Activated naive CD8-positive, alpha-beta T cell treated with anti-CD3 and anti-CD28 coated beads, Interleukin-2, amount 50 U/mL, for 24 hours (primary cell): ENCODE data around the gene MAP6.
A peak's percentile ranks its signal among the peaks of the same experiment; 100 is the strongest.

Experiments used
- ATAC-seq: fragments of 150-1000 bp; cut with Tn5 transposase; one replicate; pipeline ENCODE4 v1.10.0; 2021
- DNase-seq: peaks from one replicate; pipeline ENCODE4 v3.0.0; 2021
- H3K27ac Mint-ChIP-seq: one replicate; pipeline ENCODE4 v1.8.0; 2021; ENCODE audit warnings: mild to moderate bottlenecking, mixed read lengths
- H3K27me3 Mint-ChIP-seq: one replicate; pipeline ENCODE4 v1.8.0; 2021; ENCODE audit warnings: mixed read lengths
- H3K36me3 Mint-ChIP-seq: one replicate; pipeline ENCODE4 v1.8.0; 2021; ENCODE audit warnings: low read depth, mixed read lengths
- H3K4me1 Mint-ChIP-seq: one replicate; pipeline ENCODE4 v1.8.0; 2021; ENCODE audit warnings: mixed read lengths
- H3K4me3 Mint-ChIP-seq: one replicate; pipeline ENCODE4 v1.8.0; 2021; ENCODE audit warnings: mild to moderate bottlenecking, moderate library complexity, mixed read lengths
- H3K9me3 Mint-ChIP-seq: one replicate; pipeline ENCODE4 v1.8.0; 2021; ENCODE audit warnings: mixed read lengths

MAP6 gene

DNA sequence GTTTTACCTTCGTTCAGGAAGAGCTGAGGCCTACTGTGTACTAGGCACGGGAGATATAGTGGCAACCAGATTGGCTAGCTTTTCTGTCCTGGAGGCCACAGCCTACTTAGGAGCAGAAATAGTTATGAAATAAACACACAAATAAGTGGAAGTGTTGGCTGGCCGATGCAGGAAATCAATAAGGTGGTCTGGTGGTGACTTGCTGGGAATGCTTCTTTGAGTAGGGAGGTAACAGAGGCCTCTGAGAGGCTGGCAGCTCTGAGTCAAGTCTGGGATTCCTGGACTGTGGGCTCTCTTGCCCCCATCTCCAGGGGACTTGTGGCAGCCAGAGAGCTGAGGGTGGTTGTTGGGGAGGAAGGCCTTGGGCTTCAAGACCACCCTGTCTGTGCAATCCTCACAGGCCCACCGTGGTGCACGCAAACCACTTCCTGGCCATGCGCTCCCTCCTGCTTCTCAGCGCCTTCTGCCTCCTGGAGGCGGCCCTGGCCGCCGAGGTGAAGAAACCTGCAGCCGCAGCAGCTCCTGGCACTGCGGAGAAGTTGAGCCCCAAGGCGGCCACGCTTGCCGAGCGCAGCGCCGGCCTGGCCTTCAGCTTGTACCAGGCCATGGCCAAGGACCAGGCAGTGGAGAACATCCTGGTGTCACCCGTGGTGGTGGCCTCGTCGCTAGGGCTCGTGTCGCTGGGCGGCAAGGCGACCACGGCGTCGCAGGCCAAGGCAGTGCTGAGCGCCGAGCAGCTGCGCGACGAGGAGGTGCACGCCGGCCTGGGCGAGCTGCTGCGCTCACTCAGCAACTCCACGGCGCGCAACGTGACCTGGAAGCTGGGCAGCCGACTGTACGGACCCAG lies 102.7 kb downstream of the MAP6 start:
- Mint-ChIP-seq H3K9me3 (no peaks in the 10 kb centered on the region), H3K27ac (no peak overlapping the region), H3K27me3 (no peaks in the 10 kb centered on the region), H3K36me3 (peaks cover 14% of the 10 kb centered on the region), H3K4me3 (no peak overlapping the region), H3K4me1 (peaks cover 34% of the 10 kb centered on the region)
- ATAC-seq = no peak
- no peak for DNase-seq

DNA sequence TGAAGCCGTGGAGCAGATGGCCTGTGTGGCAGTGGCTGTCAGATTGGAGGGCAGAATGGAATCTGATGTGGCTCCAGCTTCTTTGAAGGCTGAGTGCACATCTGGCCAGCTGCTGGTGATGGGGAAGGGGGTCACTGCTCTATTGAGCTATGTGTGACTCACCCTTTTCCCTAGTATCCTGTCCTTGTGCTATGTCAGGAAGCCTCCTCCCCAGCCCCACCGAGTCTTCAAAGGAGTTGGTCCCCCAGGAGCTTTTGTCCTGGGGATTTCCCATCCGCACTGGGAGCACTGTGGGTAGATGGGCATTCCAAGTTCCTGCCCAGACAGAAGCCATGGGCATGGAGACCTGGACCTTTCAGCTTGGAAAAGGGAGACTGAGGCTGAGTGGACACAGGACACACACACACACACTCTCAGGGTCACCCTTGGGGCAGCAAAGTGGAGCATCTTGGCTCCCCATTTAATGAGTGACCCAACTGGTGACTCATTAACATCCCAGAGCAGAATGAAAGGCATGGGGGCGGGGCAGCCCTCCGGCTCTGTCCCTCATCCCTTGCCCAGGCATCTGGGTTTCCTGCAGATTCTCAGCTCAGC lies 103.5 kb downstream of the MAP6 start:
- Mint-ChIP-seq H3K27me3 (no peaks in the 10 kb centered on the region), H3K4me3 (no peak overlapping the region), H3K36me3 (peaks cover 14% of the 10 kb centered on the region), H3K9me3 (no peaks in the 10 kb centered on the region), H3K4me1 (peaks cover 39% of the 10 kb centered on the region), H3K27ac (no peak overlapping the region)
- ATAC-seq (no peak), DNase-seq (no peak)

DNA sequence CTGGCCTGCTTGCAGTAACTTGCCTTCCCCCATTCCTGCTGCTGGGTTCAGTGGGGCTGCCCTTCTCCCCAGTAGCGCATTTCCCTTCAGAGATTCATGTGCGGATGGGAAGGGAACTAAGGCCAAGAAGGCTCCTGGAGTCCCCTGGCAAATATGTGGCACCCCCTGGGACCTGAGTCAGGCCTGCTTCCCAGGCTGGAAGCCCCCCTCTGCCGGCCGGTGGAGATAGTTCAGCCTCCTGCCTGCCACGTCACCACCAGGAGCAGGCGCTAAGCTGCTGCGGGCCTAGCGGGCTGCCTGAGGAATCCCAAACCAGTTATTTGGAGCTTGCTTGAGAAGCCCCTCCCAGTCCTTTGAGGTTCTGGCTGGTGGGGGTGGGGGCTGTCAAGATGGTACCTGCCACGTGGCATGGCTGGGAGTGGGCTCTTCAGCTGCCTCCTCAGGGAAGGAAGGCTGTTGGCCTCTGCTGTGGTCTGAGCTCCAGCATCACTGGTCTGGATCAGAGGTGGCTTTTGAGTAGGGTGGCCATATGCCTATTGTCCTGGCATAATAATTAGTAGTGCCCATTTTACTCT lies 104.8 kb downstream of the MAP6 start:
- no peaks in the 10 kb centered on the region for H3K27me3 Mint-ChIP-seq
- H3K36me3 Mint-ChIP-seq = peaks cover 14% of the 10 kb centered on the region
- H3K27ac Mint-ChIP-seq = peak overlapping the region; percentile 97
- peaks cover 39% of the 10 kb centered on the region for H3K4me1 Mint-ChIP-seq
- DNase-seq (no peak), ATAC-seq (no peak)
- H3K4me3 Mint-ChIP-seq = peak overlapping the region; percentile 97
- H3K9me3 Mint-ChIP-seq = no peaks in the 10 kb centered on the region

DNA sequence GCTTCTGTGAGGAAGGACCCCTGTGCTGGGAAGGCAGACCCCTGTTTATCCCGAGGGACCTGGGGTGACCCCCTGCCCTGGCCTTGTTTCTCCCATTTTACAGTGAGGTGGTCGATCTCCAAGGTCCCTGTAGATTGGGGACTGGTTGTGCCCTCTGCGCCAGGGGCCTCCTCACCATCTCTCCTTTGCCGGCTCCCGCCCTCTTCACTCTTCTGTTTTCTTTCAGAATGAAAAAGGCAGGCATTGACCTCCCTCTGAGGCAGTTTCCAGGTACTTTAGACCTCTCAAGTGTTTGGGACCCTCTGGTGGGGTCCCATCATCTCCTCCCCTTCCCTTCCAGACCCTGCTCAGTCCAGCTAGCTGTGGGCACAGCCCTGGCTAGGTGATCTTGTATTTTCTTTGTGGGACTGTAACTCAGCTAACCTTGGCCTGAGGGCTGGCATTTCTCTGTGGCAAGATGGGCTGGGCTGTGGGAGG lies 105.3 kb downstream of the MAP6 start:
- Mint-ChIP-seq H3K36me3 (peaks cover 11% of the 10 kb centered on the region), H3K4me3 (peak overlapping the region; percentile 97), H3K27me3 (no peaks in the 10 kb centered on the region), H3K27ac (peak overlapping the region; percentile 97), H3K4me1 (peaks cover 39% of the 10 kb centered on the region), H3K9me3 (no peaks in the 10 kb centered on the region)
- DNase-seq (no peak), ATAC-seq (no peak)

- no peaks in the 10 kb centered on the region for H3K27me3 Mint-ChIP-seq
- no peaks in the 10 kb centered on the region for H3K9me3 Mint-ChIP-seq
- peak overlapping the region; percentile 97 for H3K27ac Mint-ChIP-seq
- DNase-seq (peak; percentile 19), ATAC-seq (no peak)
- H3K4me1 Mint-ChIP-seq = peaks cover 39% of the 10 kb centered on the region
- H3K4me3 Mint-ChIP-seq = peak overlapping the region; percentile 97
- H3K36me3 Mint-ChIP-seq = peaks cover 9% of the 10 kb centered on the region
Measured at GRCh38 chr11:75562836-75563484, 105.9 kb downstream of the MAP6 start.

DNA sequence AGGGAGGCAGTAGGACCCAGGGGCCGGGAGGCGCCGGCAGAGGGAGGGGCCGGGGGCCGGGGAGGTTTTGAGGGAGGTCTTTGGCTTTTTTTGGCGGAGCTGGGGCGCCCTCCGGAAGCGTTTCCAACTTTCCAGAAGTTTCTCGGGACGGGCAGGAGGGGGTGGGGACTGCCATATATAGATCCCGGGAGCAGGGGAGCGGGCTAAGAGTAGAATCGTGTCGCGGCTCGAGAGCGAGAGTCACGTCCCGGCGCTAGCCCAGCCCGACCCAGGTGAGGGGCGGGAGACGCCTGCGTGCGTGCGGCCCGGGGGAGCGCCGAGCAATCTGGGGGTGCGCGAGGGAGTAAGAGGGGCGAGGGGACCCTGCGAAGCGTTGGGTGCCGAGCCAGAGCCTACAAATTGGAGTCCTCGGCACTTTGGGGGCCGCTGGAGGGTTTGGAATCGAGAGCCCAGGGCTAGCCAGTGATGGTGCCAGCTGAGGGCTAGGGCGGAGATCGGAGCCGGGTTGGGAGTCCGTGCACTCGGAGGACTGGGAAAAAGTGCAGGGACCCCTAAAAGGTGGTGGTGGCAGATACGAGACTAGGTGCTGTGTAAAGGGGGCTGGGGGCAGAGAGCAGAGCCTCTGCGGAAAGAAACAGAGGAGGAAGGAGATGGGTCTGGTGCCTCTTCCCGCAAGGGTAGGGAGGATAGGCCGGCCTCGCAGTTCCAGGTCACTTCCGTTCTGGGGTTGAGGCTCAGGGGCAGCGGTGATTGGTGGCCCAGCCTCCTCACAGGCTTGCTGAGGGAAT lies 106.6 kb downstream of the MAP6 start, which contains the start of gene SERPINH1:
SERPINH1 (plus strand) TSS at position 206 of the 788 bp plus-strand sequence. CDS start 4,097 bp downstream, outside the sequence.
- peaks cover 6% of the 10 kb centered on the region for H3K36me3 Mint-ChIP-seq
- H3K4me1 Mint-ChIP-seq = peaks cover 39% of the 10 kb centered on the region
- H3K27me3 Mint-ChIP-seq = no peaks in the 10 kb centered on the region
- peak within 1 kb of the TSS; percentile 97 for H3K4me3 Mint-ChIP-seq
- peak within 1 kb of the TSS; percentile 97 for H3K27ac Mint-ChIP-seq
- peak; percentile 92 for ATAC-seq
- no peaks in the 10 kb centered on the region for H3K9me3 Mint-ChIP-seq
- peak; percentile 80 for DNase-seq

DNA sequence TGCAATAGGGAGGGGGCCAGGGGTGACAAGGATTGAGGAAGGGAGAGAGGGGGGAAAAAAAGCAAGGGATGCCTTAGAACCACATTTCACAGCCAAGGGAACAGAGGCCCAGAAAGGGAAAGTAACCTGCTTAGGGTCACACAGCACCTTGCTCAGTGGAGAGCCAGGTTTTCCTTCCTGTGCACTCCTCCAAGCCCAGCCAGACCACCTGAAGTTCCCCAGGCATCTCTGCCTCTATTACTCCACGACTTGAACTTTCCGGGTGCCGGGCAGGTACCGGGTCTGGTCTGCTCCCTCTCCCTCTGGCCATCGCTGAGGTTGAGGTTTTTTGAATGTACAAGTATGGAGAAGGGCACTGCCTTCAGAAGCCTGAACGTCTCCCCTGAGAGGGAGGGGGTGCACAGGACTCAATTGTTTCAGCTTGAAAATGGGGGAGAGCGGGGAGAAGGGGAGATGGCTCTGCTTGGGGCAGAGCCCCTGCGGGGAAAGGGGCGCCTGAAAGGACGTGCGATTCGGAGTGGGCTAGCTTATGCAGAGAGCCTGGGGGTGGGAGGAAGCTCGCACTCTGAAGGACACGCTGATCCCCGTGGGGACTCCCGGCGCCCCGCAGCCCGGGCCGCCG lies 107.3 kb downstream of the MAP6 start:
- peak overlapping the region; percentile 97 for H3K4me3 Mint-ChIP-seq
- no peaks in the 10 kb centered on the region for H3K9me3 Mint-ChIP-seq
- H3K27me3 Mint-ChIP-seq = no peaks in the 10 kb centered on the region
- peak overlapping the region; percentile 97 for H3K27ac Mint-ChIP-seq
- DNase-seq (no peak), ATAC-seq (peak; percentile 37)
- H3K4me1 Mint-ChIP-seq = peaks cover 39% of the 10 kb centered on the region
- H3K36me3 Mint-ChIP-seq = peaks cover 4% of the 10 kb centered on the region

DNA sequence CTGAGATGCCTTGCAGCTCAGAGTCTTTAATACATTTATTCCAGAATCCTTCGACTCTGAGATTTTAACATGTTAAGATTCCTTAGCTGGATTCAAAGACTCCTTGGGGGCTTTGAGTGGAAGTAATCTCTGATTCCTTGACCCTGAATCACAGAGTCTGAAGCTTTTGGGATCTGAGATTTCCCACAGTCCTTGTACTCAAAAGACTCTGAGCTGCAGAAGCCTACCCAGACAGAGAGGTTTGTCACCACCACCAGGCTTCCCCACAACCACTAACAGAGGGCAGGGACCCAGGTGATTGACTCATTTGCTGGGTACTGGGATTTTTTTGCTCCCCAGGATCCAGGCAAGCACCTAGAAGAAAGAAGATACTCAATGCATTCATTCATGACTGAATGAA lies 108.2 kb downstream of the MAP6 start:
- no peak for DNase-seq
- Mint-ChIP-seq H3K4me1 (peaks cover 33% of the 10 kb centered on the region), H3K36me3 (peaks cover 4% of the 10 kb centered on the region), H3K27me3 (no peaks in the 10 kb centered on the region), H3K4me3 (peak overlapping the region; percentile 97), H3K27ac (no peak overlapping the region), H3K9me3 (no peaks in the 10 kb centered on the region)
- no peak for ATAC-seq

GRCh38 chr11:75558939-75559843 lies 109.6 kb downstream of the MAP6 start:
- no peaks in the 10 kb centered on the region for H3K27me3 Mint-ChIP-seq
- ATAC-seq (no peak), DNase-seq (no peak)
- H3K9me3 Mint-ChIP-seq = no peaks in the 10 kb centered on the region
- H3K4me1 Mint-ChIP-seq = peaks cover 23% of the 10 kb centered on the region
- H3K4me3 Mint-ChIP-seq = no peak overlapping the region
- peaks cover 4% of the 10 kb centered on the region for H3K36me3 Mint-ChIP-seq
- no peak overlapping the region for H3K27ac Mint-ChIP-seq

DNA sequence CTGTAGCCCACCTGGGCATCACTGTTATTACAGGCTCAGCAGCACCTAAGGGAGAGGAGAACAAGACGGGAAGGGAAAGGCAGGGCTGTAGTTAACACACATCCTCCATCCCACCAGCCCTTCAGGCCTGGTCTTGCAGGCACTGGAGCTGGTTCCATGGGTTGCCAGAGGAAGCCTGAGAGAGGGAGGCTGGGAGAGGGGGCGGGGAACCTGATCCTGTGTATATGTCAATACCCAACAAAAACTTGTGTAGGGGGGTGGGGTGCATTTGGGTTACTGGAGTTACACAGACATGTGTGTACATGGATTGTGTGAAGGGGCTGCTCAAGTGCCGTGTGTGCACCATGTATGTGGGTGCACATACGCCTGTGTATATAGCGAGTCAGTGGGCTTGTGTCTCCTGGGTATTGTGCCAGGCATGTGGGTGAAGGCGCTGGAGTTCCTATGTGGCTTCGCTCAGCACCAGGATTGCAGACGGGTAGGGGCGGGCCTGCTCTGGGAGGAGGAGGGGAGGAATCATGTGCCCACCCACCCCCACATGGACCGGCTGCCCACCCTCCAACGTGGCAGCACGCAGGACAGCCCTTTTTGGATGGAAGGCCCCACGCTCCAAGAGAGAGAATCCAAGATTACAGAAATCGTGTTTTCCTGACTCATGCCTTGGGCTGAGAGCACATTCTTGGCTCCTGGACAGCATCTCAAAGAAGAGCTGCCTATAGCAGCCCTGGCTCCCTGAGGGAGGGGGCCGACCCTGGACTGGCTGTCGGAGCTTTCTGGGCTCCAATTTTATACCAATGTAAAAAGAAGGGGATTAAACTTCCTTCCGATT lies 111.0 kb downstream of the MAP6 start:
- Mint-ChIP-seq H3K27ac (no peak overlapping the region), H3K36me3 (peaks cover 4% of the 10 kb centered on the region), H3K4me1 (peaks cover 16% of the 10 kb centered on the region), H3K9me3 (no peaks in the 10 kb centered on the region), H3K4me3 (no peak overlapping the region), H3K27me3 (no peaks in the 10 kb centered on the region)
- no peak for DNase-seq
- ATAC-seq = no peak

DNA sequence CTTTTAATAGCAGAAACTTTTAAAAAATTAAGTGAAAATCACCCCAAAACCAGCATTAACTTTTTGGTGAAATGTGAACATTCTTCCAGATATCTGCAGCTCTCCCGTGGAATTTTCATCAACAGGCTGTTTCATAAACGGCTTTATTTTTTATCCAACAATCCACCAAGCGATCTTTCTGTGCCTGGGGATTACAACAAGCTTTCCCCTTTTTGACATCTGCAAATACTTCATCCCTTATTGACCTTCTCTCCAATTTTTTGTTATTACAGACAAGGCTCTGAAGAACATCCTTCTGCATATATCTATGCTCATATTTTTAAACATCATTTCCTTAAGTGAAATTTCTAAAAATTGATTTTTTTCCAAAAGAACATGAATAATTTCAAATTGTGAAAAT lies 112.6 kb downstream of the MAP6 start:
- H3K27ac Mint-ChIP-seq = no peak overlapping the region
- no peaks in the 10 kb centered on the region for H3K9me3 Mint-ChIP-seq
- no peak for ATAC-seq
- H3K27me3 Mint-ChIP-seq = no peaks in the 10 kb centered on the region
- no peaks in the 10 kb centered on the region for H3K36me3 Mint-ChIP-seq
- H3K4me1 Mint-ChIP-seq = peaks cover 6% of the 10 kb centered on the region
- no peak overlapping the region for H3K4me3 Mint-ChIP-seq
- no peak for DNase-seq

- no peak for ATAC-seq
- no peak for DNase-seq
- H3K36me3 Mint-ChIP-seq = no peaks in the 10 kb centered on the region
- peaks cover 3% of the 10 kb centered on the region for H3K4me1 Mint-ChIP-seq
- H3K27ac Mint-ChIP-seq = no peak overlapping the region
- H3K9me3 Mint-ChIP-seq = no peaks in the 10 kb centered on the region
- no peak overlapping the region for H3K4me3 Mint-ChIP-seq
- H3K27me3 Mint-ChIP-seq = no peaks in the 10 kb centered on the region
Measured at GRCh38 chr11:75555079-75555811, 113.6 kb downstream of the MAP6 start.
